Measurements from ENCODE around the gene ACADVL.

The ACADVL gene

DNA sequence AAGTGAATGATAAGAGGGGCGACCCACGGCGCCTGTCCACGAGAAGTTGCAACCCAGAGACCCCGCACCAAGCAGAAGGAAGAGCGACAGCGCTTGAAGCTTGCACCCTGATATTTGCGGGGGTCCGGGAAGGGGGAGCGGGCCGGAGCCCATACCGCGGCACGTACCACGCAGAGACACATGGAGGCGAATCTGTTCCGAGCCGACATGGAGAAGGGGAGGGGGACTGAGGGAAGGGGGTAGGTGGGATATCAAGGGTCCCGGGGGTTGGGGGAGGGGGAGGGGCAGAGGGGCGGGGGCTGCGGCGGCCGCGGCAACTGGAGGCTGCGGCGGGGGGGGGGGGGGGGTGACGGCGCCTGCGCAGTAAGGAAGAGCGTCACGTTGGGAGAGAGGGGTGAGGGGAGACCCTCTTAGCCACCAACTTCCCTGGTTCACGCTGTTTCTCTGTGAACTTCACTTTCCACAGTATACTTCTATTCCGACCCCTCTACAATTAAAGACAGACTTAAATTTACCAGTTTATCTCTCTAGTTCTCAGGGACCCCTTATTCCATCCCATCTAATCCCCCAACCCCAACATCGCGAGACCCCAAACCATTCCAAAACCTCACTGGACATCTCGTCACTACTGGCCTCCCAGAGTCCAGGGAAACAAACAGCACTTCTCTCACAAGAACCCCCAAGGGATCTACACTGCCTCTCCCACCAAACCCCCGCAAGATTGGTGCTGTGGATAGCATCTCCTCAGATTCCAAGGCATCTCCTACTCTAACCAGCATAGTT lies 8.1 kb upstream of the ACADVL start:
- TF ChIP-seq CTCF (IDR thresholded peaks at IDR 0.05; ENCODE audit: low read depth, low read length) = no peak
- DNase-seq (ENCODE audit: low read depth, low spot score) = no peak
- in situ Hi-C loops (cut with HindIII; ENCODE audit: low sequenced_read_pairs) = no loop called here
- H3K4me3 ChIP-seq (ENCODE audit: low read depth, low read length) = peak overlapping the region; percentile 21

GRCh38 chr17:7213895-7214299 lies 5.8 kb upstream of the ACADVL start:
- H3K4me3 ChIP-seq (ENCODE audit: low read depth, low read length) = peak overlapping the region; percentile 40
- DNase-seq (ENCODE audit: low read depth, low spot score) = peak; percentile 79
- peak; percentile 60 for TF ChIP-seq CTCF (IDR thresholded peaks at IDR 0.05; ENCODE audit: low read depth, low read length)
- in situ Hi-C loops (cut with HindIII; ENCODE audit: low sequenced_read_pairs) = no loop called here

DNA sequence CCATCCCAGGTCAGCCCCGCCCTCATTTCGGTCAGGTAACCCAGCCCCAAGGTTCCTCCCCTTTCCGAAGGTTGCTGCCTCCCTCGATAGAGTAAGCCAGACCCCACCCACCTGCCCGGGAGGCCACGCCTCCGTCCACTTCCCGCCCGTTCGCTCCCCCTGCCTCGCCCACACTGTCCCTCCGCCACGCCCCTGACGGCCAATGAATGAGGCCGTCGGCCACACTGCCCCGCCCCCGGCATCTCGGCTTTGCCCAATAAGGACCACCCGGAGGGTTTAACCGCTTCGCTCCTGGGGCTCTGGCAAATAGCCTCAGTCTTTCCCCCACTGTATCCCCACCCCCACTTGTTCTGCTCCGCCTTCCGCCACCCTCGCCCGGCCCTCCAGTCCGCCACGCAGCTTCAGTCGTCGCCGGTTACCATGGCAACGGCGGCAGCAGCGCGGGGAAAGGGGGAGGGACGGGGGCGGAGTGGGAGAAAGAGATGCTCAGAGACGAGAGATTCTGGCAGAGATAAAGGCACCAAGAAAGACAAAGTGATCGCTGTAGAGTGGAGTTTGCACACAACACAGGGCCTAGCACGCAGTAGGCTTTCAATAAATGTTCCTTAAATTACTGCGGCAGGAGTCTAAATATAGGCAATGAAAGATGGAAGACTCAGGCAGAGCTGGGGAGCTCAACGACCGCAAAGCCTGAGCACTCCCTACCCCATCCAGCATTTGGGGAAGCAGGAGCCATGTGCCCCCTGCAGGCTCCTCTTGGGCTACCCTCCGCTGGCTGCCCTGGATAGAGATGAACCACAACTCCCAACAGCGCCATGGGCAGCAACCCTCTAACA lies 5.2 kb upstream of the ACADVL start:
- peak; percentile 67 for TF ChIP-seq CTCF (IDR thresholded peaks at IDR 0.05; ENCODE audit: low read depth, low read length)
- in situ Hi-C loops (cut with HindIII; ENCODE audit: low sequenced_read_pairs) = no loop called here
- H3K4me3 ChIP-seq (ENCODE audit: low read depth, low read length) = peak overlapping the region; percentile 40
- peak; percentile 98 for DNase-seq (ENCODE audit: low read depth, low spot score)

DNA sequence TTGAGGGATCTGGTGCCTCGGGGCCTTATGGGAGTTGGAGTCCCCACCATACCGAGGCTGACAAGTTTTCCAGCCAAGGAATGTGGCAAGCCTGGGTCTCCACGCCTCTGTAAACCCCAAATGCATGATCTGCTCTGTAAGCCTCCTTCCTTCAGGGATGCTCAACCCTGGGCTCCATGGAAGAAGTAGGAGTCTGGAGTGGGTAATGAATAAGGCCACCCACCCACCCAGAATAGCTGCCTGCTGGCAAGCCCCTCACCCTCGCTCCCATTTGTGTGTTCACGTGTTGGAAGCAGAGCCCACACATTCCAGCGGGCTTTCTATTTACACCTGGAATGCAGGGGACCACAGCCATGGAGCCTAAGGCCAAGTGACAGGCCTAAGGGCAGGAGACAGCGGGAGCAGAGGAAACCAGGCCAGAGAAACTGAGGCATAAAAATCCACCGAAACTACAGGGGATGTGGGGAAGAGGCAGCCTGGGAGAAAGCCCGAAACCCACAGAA lies 4.6 kb upstream of the ACADVL start:
- no peak for DNase-seq (ENCODE audit: low read depth, low spot score)
- no peak for TF ChIP-seq CTCF (IDR thresholded peaks at IDR 0.05; ENCODE audit: low read depth, low read length)
- H3K4me3 ChIP-seq (ENCODE audit: low read depth, low read length) = peak overlapping the region; percentile 40
- in situ Hi-C loops (cut with HindIII; ENCODE audit: low sequenced_read_pairs) = no loop called here

GRCh38 chr17:7215652-7216180 lies 4.0 kb upstream of the ACADVL start:
- TF ChIP-seq CTCF (IDR thresholded peaks at IDR 0.05; ENCODE audit: low read depth, low read length) = no peak
- DNase-seq (ENCODE audit: low read depth, low spot score) = no peak
- in situ Hi-C loops (cut with HindIII; ENCODE audit: low sequenced_read_pairs) = no loop called here
- peak overlapping the region; percentile 71 for H3K4me3 ChIP-seq (ENCODE audit: low read depth, low read length)

DNA sequence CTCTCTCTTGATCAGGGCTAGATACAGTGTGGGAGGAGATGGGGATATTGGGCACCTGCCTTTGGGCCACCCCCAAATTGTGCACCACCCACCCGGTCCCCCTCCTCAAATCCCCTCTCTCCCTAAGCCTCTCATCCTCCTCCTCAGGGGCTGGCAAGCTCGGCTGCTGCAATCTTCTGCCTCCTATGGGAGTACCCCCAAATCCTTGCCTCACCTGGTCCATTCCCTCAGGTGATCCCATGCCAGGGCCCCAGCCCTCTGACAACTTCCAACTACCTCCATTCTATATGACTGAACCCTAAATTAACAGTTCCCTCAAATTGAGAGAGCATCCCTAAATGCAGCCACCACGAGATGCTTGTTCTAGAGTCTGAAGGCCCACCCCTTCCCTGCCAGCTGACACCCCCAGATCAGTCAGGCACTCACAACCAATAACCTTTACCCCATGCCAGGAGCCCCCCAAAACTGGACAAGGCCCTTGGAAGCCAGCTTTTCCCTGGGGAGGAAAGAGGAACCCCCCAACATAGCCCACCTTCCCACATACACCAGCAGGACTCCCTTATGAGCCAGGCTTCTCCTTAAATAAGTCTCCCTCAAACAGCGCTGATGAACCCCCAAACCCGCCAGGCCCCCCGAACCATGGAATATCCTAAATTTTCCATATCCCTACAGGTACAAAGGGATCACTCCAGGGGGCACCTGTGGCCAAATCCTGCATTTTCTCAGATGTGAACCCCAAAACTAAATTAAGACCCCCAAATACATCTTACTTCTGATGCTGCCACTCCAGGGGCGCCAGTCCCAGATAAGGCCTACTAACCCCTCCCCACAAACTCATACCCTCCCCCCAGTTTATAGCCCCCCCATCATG lies 3.3 kb upstream of the ACADVL start:
- in situ Hi-C loops (cut with HindIII; ENCODE audit: low sequenced_read_pairs) = no loop called here
- no peak for DNase-seq (ENCODE audit: low read depth, low spot score)
- no peak for TF ChIP-seq CTCF (IDR thresholded peaks at IDR 0.05; ENCODE audit: low read depth, low read length)
- peak overlapping the region; percentile 71 for H3K4me3 ChIP-seq (ENCODE audit: low read depth, low read length)

Data from astrocyte of the spinal cord (primary cell).